RKO (cell line): ENCODE measurements around the gene KCNK10.

Experiments used
- DNase-seq: peaks from one replicate; pipeline ENCODE4 v3.0.0-alpha.2; 2016; ENCODE audit warnings: low spot score

The KCNK10 gene

DNA sequence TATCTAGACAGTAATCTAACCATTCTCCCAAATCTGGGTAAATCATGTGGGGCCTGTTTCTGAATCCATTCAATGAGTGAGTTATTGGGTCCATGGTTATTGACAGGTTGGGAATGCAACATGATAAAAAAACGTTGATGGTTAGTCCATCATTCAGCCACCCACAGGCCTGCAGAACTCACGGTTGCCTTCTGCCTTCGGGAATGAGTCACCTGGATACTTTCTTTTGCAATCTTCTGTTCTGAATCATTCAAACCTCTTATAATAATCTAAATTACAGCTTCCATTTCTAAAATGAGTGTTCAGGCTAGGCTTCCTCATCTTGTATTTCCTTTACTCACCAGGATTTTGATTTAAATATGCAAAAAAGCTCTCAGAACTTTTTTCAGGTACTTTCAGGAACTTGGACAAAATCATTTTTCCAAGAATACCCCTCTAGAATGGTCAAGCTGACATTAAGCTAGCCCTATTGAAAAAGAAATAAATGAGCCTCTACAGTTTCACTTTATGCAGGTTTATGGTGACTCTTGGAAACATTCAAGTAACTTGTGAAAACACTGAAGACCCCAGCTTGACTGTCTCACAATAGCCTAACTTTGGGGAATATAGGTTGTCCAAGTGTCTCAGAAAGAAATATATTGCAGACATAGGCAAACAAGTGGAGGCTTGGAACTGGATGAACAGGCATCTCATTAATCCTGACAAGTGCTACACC is 94.4 kb downstream of the KCNK10 start:
- peak; percentile 46 for DNase-seq

DNA sequence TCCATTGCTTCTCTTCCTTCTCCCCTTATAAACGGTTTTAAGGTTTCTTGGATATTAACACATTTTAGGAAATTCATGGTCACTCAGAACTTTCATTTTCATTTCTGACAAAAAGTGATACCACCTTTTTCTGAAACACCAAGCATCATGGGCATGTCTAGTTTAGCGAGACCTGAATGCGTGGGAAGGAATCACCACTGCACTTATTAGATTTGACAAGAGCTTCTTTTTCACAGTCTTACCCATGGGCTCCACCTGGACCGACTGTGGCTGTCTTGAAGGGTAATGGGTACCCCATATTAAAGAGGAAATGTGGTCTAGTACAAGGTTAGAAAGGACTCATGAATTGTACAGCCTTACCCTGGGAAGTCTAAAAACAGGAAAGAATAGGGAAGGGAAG is 95.4 kb downstream of the KCNK10 start:
- no peak for DNase-seq

- DNase-seq, result no peak
Measured at GRCh38 chr14:88225721-88226120, 97.3 kb downstream of the KCNK10 start.

DNA sequence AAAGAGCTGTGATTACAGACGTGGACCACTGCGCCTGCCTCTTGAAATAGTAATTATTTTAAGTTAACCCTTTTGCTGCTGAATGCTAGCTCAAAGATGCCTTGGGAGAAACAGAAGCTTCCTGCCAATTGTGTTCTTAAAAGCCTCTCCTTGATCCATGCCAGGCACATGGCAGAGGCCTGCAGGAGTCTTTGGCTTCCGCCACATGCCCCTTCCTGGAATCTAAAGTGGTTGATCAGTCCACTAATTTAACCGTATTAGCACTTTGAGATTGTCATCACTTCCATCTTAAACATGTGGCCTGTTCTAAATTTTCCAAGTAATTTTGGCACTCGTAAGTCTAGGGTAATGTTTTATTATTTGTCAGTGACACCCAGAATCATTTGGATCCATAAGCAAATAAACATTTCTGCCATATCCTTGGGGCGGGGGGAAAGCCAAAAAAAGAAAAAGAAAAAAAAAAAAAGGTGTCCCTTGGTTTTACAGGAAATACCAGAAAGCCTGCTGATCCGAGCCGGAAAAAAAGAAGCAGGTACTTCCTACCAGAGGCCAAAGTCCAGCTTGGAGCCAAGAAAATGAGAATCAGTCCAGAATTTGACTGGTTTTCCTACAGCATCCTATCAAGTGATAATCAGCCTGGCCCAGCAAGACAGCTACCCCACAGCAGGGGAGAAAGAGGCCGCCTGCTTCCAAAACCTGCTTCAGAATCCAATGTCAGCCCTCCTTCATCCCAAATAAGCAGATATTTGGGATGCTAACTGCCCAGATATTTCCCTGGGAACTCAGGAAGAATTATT is 104.8 kb downstream of the KCNK10 start:
- DNase-seq, result no peak

- DNase-seq, result no peak
Measured at GRCh38 chr14:88212691-88213090, 110.4 kb downstream of the KCNK10 start.

DNA sequence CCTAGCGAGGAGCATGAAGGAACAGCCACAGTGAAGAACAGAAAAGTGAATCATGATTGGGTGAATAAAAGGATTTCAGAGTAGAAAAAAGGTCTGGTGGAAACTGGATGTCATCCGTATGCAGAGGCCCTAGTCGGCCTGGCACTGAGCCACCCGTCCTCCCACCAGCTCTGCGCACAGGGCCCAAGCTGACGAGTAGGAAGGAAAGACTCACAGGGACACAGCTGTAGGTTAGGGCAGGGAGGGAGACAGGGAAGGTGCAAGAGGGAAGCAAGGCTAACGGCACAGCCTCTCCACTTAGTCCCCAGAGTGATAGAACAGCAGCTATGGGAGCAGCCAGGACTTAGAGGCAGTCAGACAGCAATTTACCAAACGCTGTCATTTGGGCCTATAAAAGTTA is 112.6 kb downstream of the KCNK10 start:
- DNase-seq, result no peak

DNA sequence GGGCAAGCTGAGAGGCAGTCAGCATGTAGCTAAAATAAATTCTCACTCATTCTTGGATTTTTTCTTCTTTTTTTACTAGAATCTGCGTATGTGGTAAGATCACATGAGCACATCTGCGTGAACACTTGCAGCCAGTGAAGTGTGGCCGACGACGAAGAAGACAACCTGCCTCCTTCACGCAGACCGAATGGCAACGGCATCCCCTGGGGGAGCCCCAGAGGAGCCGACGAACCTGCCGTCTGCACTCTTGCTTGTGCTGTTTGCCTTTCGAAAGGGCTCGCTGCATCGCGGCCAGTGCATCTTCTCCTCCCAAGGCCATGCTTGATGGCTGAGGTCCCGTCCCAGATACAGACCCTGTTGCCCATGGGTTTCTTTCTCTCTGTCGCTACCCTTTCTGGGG is 113.8 kb downstream of the KCNK10 start:
- no peak for DNase-seq

DNA sequence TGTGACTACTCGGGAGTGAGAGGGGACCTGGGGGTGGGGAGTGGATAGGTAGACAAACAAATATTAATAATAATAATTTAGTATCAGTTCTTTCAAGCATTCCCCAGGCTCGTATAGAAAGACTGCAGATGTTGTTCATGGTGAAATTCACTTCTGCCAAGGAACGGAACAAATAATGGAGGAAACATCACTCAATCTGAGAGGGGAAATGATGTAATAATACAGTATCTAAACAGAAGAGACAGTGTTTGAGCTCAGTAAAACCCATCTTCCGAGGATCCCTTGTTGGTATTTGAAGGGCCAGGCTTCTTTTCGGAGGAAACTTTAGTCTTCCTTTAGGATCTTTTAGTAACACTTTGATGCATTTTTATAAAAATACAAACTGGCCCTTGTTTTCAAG is 114.2 kb downstream of the KCNK10 start:
- DNase-seq, result no peak

- no peak for DNase-seq
Measured at GRCh38 chr14:88204221-88204620, 118.8 kb downstream of the KCNK10 start.

DNA sequence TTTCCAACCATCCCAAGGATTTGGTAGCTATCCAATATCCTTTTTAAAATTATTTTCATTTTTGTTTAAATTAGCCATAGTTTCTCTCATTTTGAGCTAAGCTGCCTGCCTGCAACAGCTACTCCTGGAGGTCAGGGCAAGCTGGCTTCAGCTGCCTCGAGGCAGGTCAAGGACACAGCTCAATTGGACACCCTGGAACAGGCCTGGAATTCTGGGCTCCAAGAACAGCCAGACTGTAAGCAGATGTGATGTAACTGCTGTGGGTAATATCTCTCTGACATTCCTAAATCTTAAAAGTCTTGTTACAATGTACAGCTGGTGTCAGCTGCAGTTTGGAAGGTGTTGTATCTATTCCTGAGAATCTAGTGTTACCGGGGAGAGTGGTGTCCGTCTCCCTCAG is 119.8 kb downstream of the KCNK10 start:
- DNase-seq, result no peak

GRCh38 chr14:88202286-88202685 is 120.8 kb downstream of the KCNK10 start:
- no peak for DNase-seq

DNA sequence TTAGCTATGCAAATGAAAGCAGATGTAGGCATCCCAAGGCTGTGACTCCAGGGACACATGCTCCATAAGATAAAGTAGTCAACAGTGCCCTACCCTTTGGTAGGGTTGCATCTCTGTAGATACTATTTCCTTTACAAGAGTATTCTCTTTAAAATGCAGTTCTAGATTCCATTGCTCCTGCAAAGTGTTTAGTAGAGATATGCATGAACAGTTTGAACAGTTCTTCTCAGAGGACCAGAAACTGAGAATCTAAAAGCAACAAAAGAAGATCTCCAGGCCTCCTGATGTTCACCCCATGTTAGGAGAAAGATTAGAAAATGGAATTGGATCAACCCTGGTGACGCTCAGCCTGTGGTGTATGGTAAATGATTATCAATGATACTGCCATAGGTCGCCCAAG is 121.2 kb downstream of the KCNK10 start:
- no peak for DNase-seq

GRCh38 chr14:88199882-88200281 is 123.2 kb downstream of the KCNK10 start:
- DNase-seq, result no peak

GRCh38 chr14:88198446-88198845 is 124.6 kb downstream of the KCNK10 start:
- no peak for DNase-seq

DNA sequence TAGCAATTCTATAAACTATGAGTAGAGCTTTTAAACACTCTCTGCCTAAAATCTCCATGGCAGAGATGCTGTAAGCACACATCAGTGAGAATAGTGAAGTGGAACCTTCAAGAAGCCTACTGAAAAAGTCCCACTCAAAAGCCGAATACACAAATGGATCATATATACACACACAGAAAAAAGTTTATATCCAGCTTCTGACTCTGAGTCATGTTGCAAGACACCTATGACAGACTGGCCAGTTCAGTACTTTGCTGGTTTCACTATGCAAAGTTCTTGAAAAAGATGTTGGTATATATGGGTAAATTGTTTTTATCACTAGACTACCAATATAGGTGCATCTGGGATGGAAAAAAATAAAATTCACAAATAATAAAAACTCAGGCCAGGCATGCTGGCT is 126.1 kb downstream of the KCNK10 start:
- no peak for DNase-seq

- no peak for DNase-seq
Measured at GRCh38 chr14:88196116-88196890, 126.8 kb downstream of the KCNK10 start.

DNA sequence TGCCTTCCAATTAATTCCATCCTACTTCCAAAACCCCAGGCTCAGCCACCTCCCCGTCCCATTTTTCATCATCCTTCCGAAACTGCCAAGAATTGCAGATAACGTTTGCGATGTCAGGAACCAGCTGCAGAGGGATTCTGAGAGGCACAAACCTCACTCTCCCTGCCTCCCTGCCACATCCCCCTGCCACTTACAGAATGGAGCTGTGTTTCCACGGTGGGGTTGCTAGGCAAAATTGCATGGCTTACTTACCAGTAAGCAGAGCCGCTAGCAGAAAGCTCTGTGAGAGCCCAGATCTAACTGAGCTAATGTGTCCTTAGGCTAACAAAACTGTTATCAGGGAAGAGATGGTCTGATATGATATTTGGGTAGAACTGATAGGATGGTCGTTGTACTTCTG is 127.4 kb downstream of the KCNK10 start:
- DNase-seq, result no peak

DNA sequence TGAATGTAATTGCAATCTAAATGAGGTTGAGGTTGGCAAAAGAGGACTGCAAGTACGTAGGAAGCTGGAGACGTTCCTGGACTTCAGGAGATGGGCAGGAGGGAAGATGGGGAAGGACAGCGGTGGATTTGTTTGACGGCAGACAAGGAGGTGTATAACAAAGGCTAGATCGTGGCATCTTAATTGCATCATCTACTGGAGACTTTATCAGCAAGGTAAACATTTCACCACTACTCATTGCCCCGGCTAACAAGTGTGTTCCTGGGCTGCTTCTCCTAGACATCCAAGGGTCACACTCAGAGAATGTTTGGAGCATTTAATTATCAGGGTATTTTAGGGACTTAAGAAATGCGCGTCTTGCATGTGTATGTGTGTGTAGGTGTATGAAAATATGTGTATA is 128.5 kb downstream of the KCNK10 start:
- DNase-seq, result no peak

DNA sequence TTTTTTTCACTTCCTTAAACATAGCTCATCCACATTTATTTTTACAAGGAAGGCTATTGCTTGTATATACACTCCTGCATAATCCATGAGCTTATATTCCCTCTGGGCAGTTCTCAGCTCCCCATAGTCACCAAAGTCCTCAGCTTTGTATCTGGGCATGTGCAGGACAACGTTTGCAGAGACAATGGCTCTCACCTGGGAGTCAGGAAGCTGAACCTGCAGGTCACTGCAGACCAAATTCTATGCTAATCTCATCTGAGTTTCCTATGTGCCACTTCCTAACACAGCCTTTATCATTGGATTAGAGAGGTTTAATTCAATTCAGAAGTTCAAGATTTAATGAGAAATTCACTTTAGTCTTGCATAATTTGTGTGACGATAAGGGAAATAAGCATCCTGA is 131.5 kb downstream of the KCNK10 start:
- no peak for DNase-seq

DNA sequence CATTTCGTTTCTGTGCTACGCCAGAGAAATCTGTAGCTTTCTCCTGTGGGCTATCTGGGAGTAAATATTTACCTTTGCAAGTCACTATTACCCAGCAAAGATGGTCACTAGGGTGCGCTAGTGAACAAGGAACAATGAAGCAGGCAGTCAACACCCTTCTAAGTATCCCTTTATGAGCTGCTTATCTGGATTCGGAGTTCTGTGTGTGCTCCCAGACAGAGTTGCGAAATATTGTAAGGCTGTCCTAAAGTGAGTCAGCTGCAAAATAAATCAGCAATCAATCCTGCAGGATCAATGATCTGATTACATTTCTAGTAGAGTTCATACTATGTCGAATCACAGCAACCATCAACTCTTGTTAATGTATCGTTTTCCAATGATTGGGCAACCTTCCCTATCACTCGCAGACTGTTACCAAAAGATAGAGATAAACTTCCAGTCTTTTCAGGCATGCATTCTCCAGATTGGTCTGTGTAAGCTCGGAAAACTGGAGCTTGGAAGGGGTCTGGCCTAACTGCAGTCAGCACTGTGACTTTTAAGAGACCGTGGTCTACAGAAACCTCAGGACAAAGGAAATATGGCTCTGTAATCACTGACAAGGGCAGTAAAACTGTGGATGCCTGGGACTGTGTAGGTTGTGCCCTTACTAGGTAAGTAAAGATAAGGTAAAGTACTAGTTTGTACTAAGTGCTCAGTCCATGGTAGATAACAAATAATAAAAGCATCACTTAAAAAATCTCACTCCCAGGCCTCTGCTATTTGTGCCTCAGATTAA is 133.5 kb downstream of the KCNK10 start:
- peak; percentile 73 for DNase-seq

DNA sequence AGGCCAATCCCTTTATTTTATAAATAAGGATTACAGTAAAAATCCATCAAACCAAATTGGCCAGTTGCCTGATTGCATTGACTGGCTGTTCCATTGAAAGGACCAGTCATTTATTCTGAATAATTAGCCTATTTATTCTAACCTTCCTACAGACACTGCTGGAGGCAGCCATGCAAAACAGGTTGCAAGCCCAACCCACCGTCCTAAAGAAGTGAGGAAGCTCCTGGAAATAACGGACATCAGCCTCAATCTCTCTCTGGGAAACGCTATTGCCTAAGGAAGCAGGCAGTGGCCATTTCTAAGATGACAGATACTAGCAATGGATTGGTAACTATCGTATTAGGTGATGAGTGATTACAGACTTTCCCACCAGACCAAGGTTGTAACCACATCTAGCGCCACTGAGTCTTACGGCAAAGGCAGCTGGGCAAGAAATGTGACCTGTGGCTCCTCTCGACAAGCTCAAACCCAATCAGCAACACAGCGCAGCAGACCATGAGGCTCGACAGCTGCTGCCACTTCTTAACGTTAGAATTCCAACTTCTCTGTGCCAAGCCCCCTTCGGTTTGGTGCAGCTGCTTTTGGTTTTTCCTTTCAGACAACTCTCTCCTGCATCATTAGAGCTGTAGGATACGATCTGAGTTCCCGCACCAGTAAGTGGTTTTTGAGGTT is 134.2 kb downstream of the KCNK10 start:
- DNase-seq, result no peak

- no peak for DNase-seq
Measured at GRCh38 chr14:88185843-88186242, 137.2 kb downstream of the KCNK10 start.
